SK-N-SH (cell line): ENCODE results near the gene SYNPO2.

Source experiments
- CTCF ChIP-seq: fragments of 200-600 bp; sonication (generic); IDR thresholded peaks from 2 replicates; pipeline ENCODE4 v1.6.1; 2017; ENCODE audit warnings: antibody characterized with exemption, mild to moderate bottlenecking, moderate library complexity
- EP300 ChIP-seq, 2 experiments: IDR thresholded peaks; 2 replicates each; pipeline versions ENCODE4 v1.4.0 to v1.6.1; 2012; ENCODE audit warnings: borderline replicate concordance in 1 of 2, low read depth in 1 of 2, low read length in 1 of 2
- EZH2phosphoT487 ChIP-seq: fragments of 200-600 bp; sonication (generic); IDR thresholded peaks from 2 replicates; pipeline ENCODE4 v1.6.1; 2017; ENCODE audit warnings: low read depth, mixed run types, mild to moderate bottlenecking, antibody characterized with exemption, moderate library complexity, borderline replicate concordance
- MXI1 ChIP-seq: IDR thresholded peaks from 2 replicates; pipeline ENCODE4 v1.6.1; 2012; ENCODE audit warnings: mild to moderate bottlenecking, low read depth, low read length, improper control_type of control experiment
- NFIC ChIP-seq: IDR thresholded peaks from 2 replicates; pipeline ENCODE4 v1.4.0; 2012; ENCODE audit warnings: borderline replicate concordance
- SMC3 ChIP-seq: IDR thresholded peaks from 2 replicates; pipeline ENCODE4 v1.6.1; 2012; ENCODE audit warnings: low read depth, low read length, improper control_type of control experiment
- USF2 ChIP-seq: fragments of 150-350 bp; IDR thresholded peaks from 2 replicates; pipeline ENCODE4 v1.6.1; 2017; ENCODE audit warnings: antibody characterized with exemption, low read length, low read depth, borderline replicate concordance
- YY1 ChIP-seq: IDR thresholded peaks from 2 replicates; pipeline ENCODE4 v1.4.0; 2012; ENCODE audit warnings: low read depth, mild to moderate bottlenecking
- ZBTB33 ChIP-seq: IDR thresholded peaks from 2 replicates; pipeline ENCODE4 v1.4.0; 2012; ENCODE audit warnings: low read depth, borderline replicate concordance

- TF ChIP-seq SMC3 (no peak), CTCF (no peak), MXI1 (no peak), ZBTB33 (no peak), YY1 (no peak), USF2 (no peak), EP300 (IDR thresholded peaks at IDR 0.05; ENCODE audit: borderline replicate concordance in 1 of 2, low read depth in 1 of 2, low read length in 1 of 2) (no peak), NFIC (no peak), EZH2phosphoT487 (no peak)
Measured at GRCh38 chr4:119041396-119041795, 152.7 kb downstream of the SYNPO2 start.
